ENCODE data around the gene NFIC.
"Not testable (repeated sequence)": the region's sequence is repeated elsewhere in the genome, so short reads cannot be mapped to it uniquely, and the experiment has no call there.

The NFIC gene

DNA sequence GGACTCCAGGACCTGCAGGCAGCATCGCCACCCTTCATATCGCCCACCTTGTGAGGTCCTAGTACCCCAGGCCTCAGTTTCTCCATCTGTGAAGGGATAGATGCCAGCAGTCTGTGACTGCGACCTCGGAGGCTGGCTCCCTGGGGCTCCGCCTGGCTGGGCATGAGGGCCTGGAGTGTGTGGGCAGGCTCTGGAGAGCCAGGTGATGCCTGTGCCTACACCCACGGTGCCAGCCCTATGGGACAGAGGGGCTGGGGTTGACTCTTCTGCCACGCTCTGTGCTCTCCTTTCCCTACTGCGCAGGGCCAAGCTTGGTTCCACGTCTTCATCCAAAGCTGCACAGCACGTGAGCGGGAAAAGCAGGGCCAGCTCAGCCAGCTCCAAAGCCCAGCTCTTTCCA lies 26.0 kb upstream of the NFIC start:
- no peaks in the 10 kb centered on the region for H4K20me1 ChIP-seq (ENCODE audit: insufficient read depth, low read length)
- H2AFZ ChIP-seq (ENCODE audit: low read depth, low read length) = no peak overlapping the region
- peak overlapping the region; percentile 99; the same call in 1 of the 2 replicates for H3K27ac ChIP-seq (ENCODE audit: low read length)
- H3K36me3 ChIP-seq (ENCODE audit: insufficient read depth, low read length) = no peaks in the 10 kb centered on the region
- no peaks in the 10 kb centered on the region for H3K79me2 ChIP-seq (ENCODE audit: insufficient read depth, low read length)
- H3K27me3 ChIP-seq (ENCODE audit: insufficient read depth, low read length, poor library complexity) = no peaks in the 10 kb centered on the region
- H3K4me1 ChIP-seq (ENCODE audit: insufficient read depth, low read length) = peaks cover 18% of the 10 kb centered on the region
- H3K4me3 ChIP-seq (ENCODE audit: low read depth in 1 of 2, low read length in 2 of 2) = no peak overlapping the region
- no peak overlapping the region for H3K4me2 ChIP-seq (ENCODE audit: insufficient read depth, low read length)
- no peaks in the 10 kb centered on the region for H3K9me3 ChIP-seq (ENCODE audit: insufficient read depth, low read length, severe bottlenecking)
- no peak for DNase-seq
- no peak overlapping the region for H3K9ac ChIP-seq (ENCODE audit: low read depth, low read length)
- TF ChIP-seq EZH2 (IDR thresholded peaks at IDR 0.05; ENCODE audit: borderline replicate concordance, low read depth, low read length, severe bottlenecking) = no peak
- TF ChIP-seq, protein P1, sequence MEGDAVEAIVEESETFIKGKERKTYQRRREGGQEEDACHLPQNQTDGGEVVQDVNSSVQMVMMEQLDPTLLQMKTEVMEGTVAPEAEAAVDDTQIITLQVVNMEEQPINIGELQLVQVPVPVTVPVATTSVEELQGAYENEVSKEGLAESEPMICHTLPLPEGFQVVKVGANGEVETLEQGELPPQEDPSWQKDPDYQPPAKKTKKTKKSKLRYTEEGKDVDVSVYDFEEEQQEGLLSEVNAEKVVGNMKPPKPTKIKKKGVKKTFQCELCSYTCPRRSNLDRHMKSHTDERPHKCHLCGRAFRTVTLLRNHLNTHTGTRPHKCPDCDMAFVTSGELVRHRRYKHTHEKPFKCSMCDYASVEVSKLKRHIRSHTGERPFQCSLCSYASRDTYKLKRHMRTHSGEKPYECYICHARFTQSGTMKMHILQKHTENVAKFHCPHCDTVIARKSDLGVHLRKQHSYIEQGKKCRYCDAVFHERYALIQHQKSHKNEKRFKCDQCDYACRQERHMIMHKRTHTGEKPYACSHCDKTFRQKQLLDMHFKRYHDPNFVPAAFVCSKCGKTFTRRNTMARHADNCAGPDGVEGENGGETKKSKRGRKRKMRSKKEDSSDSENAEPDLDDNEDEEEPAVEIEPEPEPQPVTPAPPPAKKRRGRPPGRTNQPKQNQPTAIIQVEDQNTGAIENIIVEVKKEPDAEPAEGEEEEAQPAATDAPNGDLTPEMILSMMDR (IDR thresholded peaks at IDR 0.05; ENCODE audit: borderline replicate concordance, extremely low read depth, low read length, poor library complexity, severe bottlenecking) = no peak
- ATAC-seq (ENCODE audit: insufficient read depth, low read depth) = no peak

DNA sequence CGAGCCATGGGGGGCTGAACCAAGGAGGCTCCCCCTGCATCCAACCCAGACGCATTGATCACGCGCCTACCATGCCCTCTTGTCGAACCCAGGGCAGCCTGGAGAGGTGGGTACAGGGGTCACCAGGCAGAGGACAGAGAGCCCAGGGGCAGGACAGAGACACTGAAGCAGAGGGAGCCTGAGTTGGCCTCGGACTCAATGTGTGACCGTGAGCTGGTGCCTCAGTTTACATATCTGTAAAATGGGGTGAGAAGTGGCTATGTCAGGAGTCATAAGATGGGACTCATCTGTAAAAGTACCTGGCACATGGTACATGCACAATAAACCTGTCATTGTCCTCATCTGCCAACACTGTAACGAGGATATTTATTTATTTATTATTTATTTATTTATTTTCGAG lies 24.1 kb upstream of the NFIC start:
- TF ChIP-seq, protein P1 (IDR thresholded peaks at IDR 0.05; ENCODE audit: borderline replicate concordance, extremely low read depth, low read length, poor library complexity, severe bottlenecking) = no peak
- TF ChIP-seq EZH2 (IDR thresholded peaks at IDR 0.05; ENCODE audit: borderline replicate concordance, low read depth, low read length, severe bottlenecking) = no peak
- no peak overlapping the region for H3K4me2 ChIP-seq (ENCODE audit: insufficient read depth, low read length)
- ATAC-seq (ENCODE audit: insufficient read depth, low read depth) (no peak), DNase-seq (no peak)
- H2AFZ ChIP-seq (ENCODE audit: low read depth, low read length) = no peak overlapping the region
- H3K79me2 ChIP-seq (ENCODE audit: insufficient read depth, low read length) = no peaks in the 10 kb centered on the region
- peaks cover 18% of the 10 kb centered on the region for H3K4me1 ChIP-seq (ENCODE audit: insufficient read depth, low read length)
- no peak overlapping the region for H3K4me3 ChIP-seq (ENCODE audit: low read depth in 1 of 2, low read length in 2 of 2)
- H4K20me1 ChIP-seq (ENCODE audit: insufficient read depth, low read length) = no peaks in the 10 kb centered on the region
- H3K9me3 ChIP-seq (ENCODE audit: insufficient read depth, low read length, severe bottlenecking) = no peaks in the 10 kb centered on the region
- H3K9ac ChIP-seq (ENCODE audit: low read depth, low read length) = no peak overlapping the region
- no peaks in the 10 kb centered on the region for H3K36me3 ChIP-seq (ENCODE audit: insufficient read depth, low read length)
- no peak overlapping the region for H3K27ac ChIP-seq (ENCODE audit: low read length)
- H3K27me3 ChIP-seq (ENCODE audit: insufficient read depth, low read length, poor library complexity) = no peaks in the 10 kb centered on the region

DNA sequence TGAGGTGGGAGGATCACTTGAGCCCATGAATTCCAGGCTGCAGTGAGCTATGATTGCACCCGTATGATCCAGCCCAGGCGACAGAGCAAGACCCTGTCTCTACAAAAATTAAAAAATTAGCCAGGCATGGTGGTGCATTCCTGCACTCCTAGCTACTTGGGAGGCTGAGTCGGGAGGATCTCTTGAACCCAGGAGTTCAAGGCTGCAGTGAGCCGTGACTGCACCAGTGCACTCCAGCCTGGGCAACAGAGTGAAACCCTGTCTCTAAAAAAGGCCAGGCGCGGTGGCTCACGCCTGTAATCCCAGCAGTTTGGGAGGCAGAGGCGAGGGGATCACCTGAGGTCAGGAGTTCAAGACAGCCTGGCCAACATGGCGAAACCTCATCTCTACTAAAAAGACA lies 23.4 kb upstream of the NFIC start:
- H3K9me3 ChIP-seq (ENCODE audit: insufficient read depth, low read length, severe bottlenecking); DNase-seq; H3K4me2 ChIP-seq (ENCODE audit: insufficient read depth, low read length); H4K20me1 ChIP-seq (ENCODE audit: insufficient read depth, low read length); H3K9ac ChIP-seq (ENCODE audit: low read depth, low read length); H3K36me3 ChIP-seq (ENCODE audit: insufficient read depth, low read length); H3K27me3 ChIP-seq (ENCODE audit: insufficient read depth, low read length, poor library complexity); ATAC-seq (ENCODE audit: insufficient read depth, low read depth); H2AFZ ChIP-seq (ENCODE audit: low read depth, low read length); H3K27ac ChIP-seq (ENCODE audit: low read length); H3K79me2 ChIP-seq (ENCODE audit: insufficient read depth, low read length); H3K4me3 ChIP-seq (ENCODE audit: low read depth in 1 of 2, low read length in 2 of 2): not testable (repeated sequence)
- H3K4me1 ChIP-seq (ENCODE audit: insufficient read depth, low read length) = peaks cover 16% of the 10 kb centered on the region

DNA sequence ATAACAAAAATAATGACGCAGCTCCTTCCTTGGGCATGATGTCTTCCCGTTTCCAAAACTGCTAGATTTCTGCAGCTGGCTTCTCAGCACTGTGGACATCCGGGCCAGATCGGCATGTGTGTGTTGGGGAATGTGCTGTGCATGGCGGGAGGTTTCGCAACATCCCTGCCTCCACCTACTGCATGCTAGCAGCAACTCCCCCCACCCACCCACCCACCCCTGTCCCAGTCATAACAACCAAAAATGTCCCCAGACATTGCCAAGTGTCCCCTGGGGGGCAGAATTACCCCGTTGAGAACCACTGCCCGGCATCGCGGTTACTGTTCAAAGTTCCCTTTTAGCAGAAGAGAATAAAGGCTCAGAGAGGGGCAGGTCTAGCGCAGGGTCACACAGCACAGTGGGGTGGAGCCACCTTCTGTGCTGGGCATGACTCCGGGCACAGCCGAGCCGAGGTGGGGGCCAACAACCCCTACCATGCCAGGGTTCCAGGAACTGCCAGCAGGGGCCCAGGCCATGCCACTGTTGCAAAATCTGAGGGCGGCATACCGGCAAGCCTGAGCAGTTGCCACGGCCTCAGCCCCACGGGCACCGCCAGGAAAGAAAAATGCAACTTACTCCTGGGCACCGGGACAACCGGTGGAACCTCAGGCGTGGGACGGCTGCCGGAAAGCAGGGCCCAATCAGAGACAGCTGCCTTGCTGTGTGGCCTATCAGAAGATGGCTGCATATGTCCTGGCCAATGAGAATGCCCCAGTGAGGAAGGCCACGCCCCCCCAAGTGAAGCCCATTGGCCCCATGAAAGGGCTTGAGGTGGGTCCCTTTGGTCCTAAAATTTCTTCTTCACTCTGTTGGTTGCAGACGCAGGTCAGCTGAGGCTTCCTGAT lies 22.5 kb upstream of the NFIC start:
- Histone ChIP-seq H3K9me3 (ENCODE audit: insufficient read depth, low read length, severe bottlenecking) (no peaks in the 10 kb centered on the region), H3K27me3 (ENCODE audit: insufficient read depth, low read length, poor library complexity) (no peaks in the 10 kb centered on the region), H2AFZ (ENCODE audit: low read depth, low read length) (no peak overlapping the region), H3K9ac (ENCODE audit: low read depth, low read length) (no peak overlapping the region), H3K79me2 (ENCODE audit: insufficient read depth, low read length) (no peaks in the 10 kb centered on the region), H3K36me3 (ENCODE audit: insufficient read depth, low read length) (no peaks in the 10 kb centered on the region), H4K20me1 (ENCODE audit: insufficient read depth, low read length) (no peaks in the 10 kb centered on the region), H3K4me3 (ENCODE audit: low read depth in 1 of 2, low read length in 2 of 2) (no peak overlapping the region), H3K4me2 (ENCODE audit: insufficient read depth, low read length) (no peak overlapping the region), H3K4me1 (ENCODE audit: insufficient read depth, low read length) (peaks cover 8% of the 10 kb centered on the region), H3K27ac (ENCODE audit: low read length) (no peak overlapping the region)
- DNase-seq (peak; percentile 57), ATAC-seq (ENCODE audit: insufficient read depth, low read depth) (peak; percentile 72)
- TF ChIP-seq, protein P1 (IDR thresholded peaks at IDR 0.05; ENCODE audit: borderline replicate concordance, extremely low read depth, low read length, poor library complexity, severe bottlenecking) = no peak
- no peak for TF ChIP-seq EZH2 (IDR thresholded peaks at IDR 0.05; ENCODE audit: borderline replicate concordance, low read depth, low read length, severe bottlenecking)

Data from DND-41 (cell line).